Measurements from ENCODE around the gene ABCB8. TPM values are rescaled to one million over a fixed set of nuclear protein-coding genes. Genes with fewer than 3 reads are reported as not detected.
A peak's percentile ranks its signal among the peaks of the same experiment; 100 is the strongest.

Gene ABCB8
- polyA plus RNA-seq, 1 of the 3 experiments (the other 2 are of a cell fraction), result 36.0 TPM

DNA sequence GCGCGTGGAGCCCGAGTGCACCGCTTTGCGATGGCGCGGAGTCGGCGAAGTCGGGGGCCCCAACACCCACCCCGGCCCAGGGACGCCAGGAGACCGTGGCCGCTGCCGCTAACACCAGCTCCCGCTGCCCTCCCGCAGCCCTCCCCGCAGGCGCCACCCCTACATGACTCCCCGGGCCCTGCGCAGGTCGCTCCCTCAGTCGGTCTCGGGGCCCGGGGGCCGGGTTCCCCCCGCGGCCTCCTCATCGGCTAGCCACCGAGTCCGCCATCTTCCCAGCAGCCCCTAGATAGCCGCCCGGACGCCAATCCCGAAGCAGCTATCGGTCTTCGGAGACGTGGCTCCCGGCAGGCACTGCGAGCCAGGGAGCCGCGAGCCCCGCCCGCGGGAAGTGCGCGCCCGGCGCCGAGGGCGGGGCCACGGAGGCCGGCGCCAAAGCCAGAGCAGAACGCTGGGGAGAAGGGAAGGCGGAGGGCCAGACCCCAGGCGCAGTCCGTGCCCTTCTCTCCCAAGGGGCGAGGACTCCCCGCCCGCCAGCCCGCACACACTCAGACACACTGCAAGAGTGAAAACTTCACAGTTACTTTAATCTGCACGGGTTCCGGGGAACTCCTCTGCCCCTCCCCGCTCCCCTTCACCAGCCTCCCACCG is 52.4 kb downstream of the ABCB8 start, which contains the start of gene FASTK:
Gene FASTK, minus strand, starts transcription at position 288 of the 648 bp plus-strand sequence. Its CDS starts 43 bp downstream, at position 245.
- POLR2A ChIA-PET, result interaction anchor here (0.6 to 1.5 kb wide), 9 partner anchors 10 to 152 kb away, joined by 3 to 7 read pairs (median 4); partner anchors contain the start of genes ABCB8 and CHPF2
- Histone ChIP-seq H3K9ac (peak within 1 kb of the TSS; percentile 96), H3K27me3 (ENCODE audit: insufficient read depth) (no peaks in the 10 kb centered on the region), H3K27ac (ENCODE audit: low read depth in 2 of 2, low read length in 1 of 2) (peak within 1 kb of the TSS; percentile 78 to 95), H3K4me3 (ENCODE audit: low read depth in 2 of 2, low read length in 1 of 2) (peak within 1 kb of the TSS; percentile 94 to 99), H3K36me3 (replicated peaks in 1 of 2; ENCODE audit: control insufficient read depth in 1 of 2, insufficient read depth in 2 of 2, low read length in 1 of 2) (peaks cover 12 to 46% of the 10 kb centered on the region in 2 experiments), H2AFZ (ENCODE audit: low read depth) (peak within 1 kb of the TSS; percentile 73; the same call in 1 of the 2 replicates), H3K9me2 (no peaks in the 10 kb centered on the region), H4K20me1 (ENCODE audit: insufficient read depth) (no peaks in the 10 kb centered on the region; the same call in 1 of the 2 replicates), H3K4me1 (ENCODE audit: control insufficient read depth in 1 of 2, insufficient read depth in 2 of 2, low read depth in 1 of 2, low read length in 1 of 2) (peaks cover 30 to 48% of the 10 kb centered on the region in 2 experiments), H3K9me3 (no peaks in the 10 kb centered on the region), H3K4me2 (peak within 1 kb of the TSS; percentile 98), H3F3A (replicated peaks; ENCODE audit: insufficient read depth) (peaks cover 42% of the 10 kb centered on the region), H3K79me2 (ENCODE audit: insufficient read depth) (peaks cover 48% of the 10 kb centered on the region)
- DNase-seq, result peak; percentile 99
- WGBS (ENCODE audit: low lambda C conversion rate), result 2% methylated on average over 36 of the region's 66 CpGs
- CTCF ChIA-PET, result interaction anchor here (0.6 to 21.3 kb wide), 8 partner anchors 12 to 88 kb away, joined by 3 to 474 read pairs (median 4); partner anchors contain the start of genes CDK5 and SLC4A2
- TF ChIP-seq NFIC (IDR thresholded peaks at IDR 0.05; ENCODE audit: borderline replicate concordance) (no peak; the same call in 1 of the 2 replicates), NRF1 (IDR thresholded peaks at IDR 0.05; ENCODE audit: low read depth, low read length) (peak; percentile 46; the same call in 1 of the 2 replicates), CHD2 (IDR thresholded peaks at IDR 0.05; ENCODE audit: low read length, partially characterized antibody) (peak; percentile 80), TAF1 (IDR thresholded peaks at IDR 0.05; ENCODE audit: borderline replicate concordance, low read depth, low read length) (peak; percentile 97), ELF1 (IDR thresholded peaks at IDR 0.05) (peak; percentile 25; the same call in 1 of the 2 replicates), RAD21 (IDR thresholded peaks at IDR 0.05; ENCODE audit: low read length) (no peak), FOSL2 (IDR thresholded peaks at IDR 0.05; ENCODE audit: borderline replicate concordance, low read depth) (peak; percentile 41; the same call in 1 of the 2 replicates), MXI1 (IDR thresholded peaks at IDR 0.05; ENCODE audit: low read depth, low read length) (peak; percentile 57; the same call in 1 of the 2 replicates), FOXM1 (IDR thresholded peaks at IDR 0.05; ENCODE audit: low read depth) (peak; percentile 44; the same call in 1 of the 2 replicates), JUND (IDR thresholded peaks at IDR 0.05) (no peak; the same call in 1 of the 2 replicates), SIN3A (IDR thresholded peaks at IDR 0.05; ENCODE audit: borderline replicate concordance, low read depth, low read length) (peak; percentile 68; the same call in 1 of the 2 replicates), YY1 (IDR thresholded peaks at IDR 0.05; ENCODE audit: low read depth) (peak; percentile 98), MEF2A (IDR thresholded peaks at IDR 0.05; ENCODE audit: borderline replicate concordance, low read depth) (no peak), TEAD4 (IDR thresholded peaks at IDR 0.05; ENCODE audit: borderline replicate concordance, insufficient read depth) (no peak), TCF12 (IDR thresholded peaks at IDR 0.05) (peak; percentile 7; the same call in 1 of the 2 replicates), EP300 (IDR thresholded peaks at IDR 0.05; ENCODE audit: borderline replicate concordance in 1 of 2, low read depth in 1 of 2, low read length in 1 of 2) (peak in 1 of 2 experiments; percentile 34; a peak in 1 of 4 replicates), FOXJ3 (CRISPR knock-in tag; IDR thresholded peaks at IDR 0.05) (no peak), POLR2AphosphoS5 (IDR thresholded peaks at IDR 0.05; ENCODE audit: low read depth, low read length) (peak; percentile 90), RFX5 (IDR thresholded peaks at IDR 0.05; ENCODE audit: low read length) (no peak), SMC3 (IDR thresholded peaks at IDR 0.05; ENCODE audit: low read depth, low read length) (no peak), RXRA (IDR thresholded peaks at IDR 0.05; ENCODE audit: borderline replicate concordance, low read depth) (no peak), GATA2 (CRISPR knock-in tag; IDR thresholded peaks at IDR 0.05) (no peak), RCOR1 (IDR thresholded peaks at IDR 0.05; ENCODE audit: low read length) (peak; percentile 30; the same call in 1 of the 2 replicates), GABPA (IDR thresholded peaks at IDR 0.05; ENCODE audit: low read depth) (0 out of 2 replicates have a peak, but pooled peaks have one; percentile 35)
- TF ChIP-seq, protein P1, sequence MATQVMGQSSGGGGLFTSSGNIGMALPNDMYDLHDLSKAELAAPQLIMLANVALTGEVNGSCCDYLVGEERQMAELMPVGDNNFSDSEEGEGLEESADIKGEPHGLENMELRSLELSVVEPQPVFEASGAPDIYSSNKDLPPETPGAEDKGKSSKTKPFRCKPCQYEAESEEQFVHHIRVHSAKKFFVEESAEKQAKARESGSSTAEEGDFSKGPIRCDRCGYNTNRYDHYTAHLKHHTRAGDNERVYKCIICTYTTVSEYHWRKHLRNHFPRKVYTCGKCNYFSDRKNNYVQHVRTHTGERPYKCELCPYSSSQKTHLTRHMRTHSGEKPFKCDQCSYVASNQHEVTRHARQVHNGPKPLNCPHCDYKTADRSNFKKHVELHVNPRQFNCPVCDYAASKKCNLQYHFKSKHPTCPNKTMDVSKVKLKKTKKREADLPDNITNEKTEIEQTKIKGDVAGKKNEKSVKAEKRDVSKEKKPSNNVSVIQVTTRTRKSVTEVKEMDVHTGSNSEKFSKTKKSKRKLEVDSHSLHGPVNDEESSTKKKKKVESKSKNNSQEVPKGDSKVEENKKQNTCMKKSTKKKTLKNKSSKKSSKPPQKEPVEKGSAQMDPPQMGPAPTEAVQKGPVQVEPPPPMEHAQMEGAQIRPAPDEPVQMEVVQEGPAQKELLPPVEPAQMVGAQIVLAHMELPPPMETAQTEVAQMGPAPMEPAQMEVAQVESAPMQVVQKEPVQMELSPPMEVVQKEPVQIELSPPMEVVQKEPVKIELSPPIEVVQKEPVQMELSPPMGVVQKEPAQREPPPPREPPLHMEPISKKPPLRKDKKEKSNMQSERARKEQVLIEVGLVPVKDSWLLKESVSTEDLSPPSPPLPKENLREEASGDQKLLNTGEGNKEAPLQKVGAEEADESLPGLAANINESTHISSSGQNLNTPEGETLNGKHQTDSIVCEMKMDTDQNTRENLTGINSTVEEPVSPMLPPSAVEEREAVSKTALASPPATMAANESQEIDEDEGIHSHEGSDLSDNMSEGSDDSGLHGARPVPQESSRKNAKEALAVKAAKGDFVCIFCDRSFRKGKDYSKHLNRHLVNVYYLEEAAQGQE (IDR thresholded peaks at IDR 0.05; ENCODE audit: low read depth, low read length), result no peak; the same call in 1 of the 2 replicates
- TF ChIP-seq, protein P2, sequence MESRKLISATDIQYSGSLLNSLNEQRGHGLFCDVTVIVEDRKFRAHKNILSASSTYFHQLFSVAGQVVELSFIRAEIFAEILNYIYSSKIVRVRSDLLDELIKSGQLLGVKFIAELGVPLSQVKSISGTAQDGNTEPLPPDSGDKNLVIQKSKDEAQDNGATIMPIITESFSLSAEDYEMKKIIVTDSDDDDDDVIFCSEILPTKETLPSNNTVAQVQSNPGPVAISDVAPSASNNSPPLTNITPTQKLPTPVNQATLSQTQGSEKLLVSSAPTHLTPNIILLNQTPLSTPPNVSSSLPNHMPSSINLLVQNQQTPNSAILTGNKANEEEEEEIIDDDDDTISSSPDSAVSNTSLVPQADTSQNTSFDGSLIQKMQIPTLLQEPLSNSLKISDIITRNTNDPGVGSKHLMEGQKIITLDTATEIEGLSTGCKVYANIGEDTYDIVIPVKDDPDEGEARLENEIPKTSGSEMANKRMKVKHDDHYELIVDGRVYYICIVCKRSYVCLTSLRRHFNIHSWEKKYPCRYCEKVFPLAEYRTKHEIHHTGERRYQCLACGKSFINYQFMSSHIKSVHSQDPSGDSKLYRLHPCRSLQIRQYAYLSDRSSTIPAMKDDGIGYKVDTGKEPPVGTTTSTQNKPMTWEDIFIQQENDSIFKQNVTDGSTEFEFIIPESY (IDR thresholded peaks at IDR 0.05; ENCODE audit: borderline replicate concordance, low read depth), result peak; percentile 60; the same call in 1 of the 2 replicates
- TF ChIP-seq, protein P3, sequence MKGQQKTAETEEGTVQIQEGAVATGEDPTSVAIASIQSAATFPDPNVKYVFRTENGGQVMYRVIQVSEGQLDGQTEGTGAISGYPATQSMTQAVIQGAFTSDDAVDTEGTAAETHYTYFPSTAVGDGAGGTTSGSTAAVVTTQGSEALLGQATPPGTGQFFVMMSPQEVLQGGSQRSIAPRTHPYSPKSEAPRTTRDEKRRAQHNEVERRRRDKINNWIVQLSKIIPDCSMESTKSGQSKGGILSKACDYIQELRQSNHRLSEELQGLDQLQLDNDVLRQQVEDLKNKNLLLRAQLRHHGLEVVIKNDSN (IDR thresholded peaks at IDR 0.05; ENCODE audit: borderline replicate concordance, low read depth), result no peak
- TF ChIP-seq, protein P4, sequence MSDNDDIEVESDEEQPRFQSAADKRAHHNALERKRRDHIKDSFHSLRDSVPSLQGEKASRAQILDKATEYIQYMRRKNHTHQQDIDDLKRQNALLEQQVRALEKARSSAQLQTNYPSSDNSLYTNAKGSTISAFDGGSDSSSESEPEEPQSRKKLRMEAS (IDR thresholded peaks at IDR 0.05; ENCODE audit: low read depth), result no peak

Measured in SK-N-SH (cell line).